C4-2B (cell line): Measurements from ENCODE around the gene RALB.

Source experiments
- ZFX ChIP-seq: fragments of 450-650 bp; IDR thresholded peaks from 2 replicates; pipeline ENCODE4 v1.6.1; 2017
- TF ChIP-seq, protein P1 (sequence below): fragments of 450-650 bp; conservative IDR thresholded peaks from 2 replicates; pipeline ENCODE4 v1.5.1; 2017; ENCODE audit warnings: mild to moderate bottlenecking

GRCh38 chr2:120255071-120255470, 2.4 kb downstream of the RALB start:
- TF ChIP-seq, protein P1, sequence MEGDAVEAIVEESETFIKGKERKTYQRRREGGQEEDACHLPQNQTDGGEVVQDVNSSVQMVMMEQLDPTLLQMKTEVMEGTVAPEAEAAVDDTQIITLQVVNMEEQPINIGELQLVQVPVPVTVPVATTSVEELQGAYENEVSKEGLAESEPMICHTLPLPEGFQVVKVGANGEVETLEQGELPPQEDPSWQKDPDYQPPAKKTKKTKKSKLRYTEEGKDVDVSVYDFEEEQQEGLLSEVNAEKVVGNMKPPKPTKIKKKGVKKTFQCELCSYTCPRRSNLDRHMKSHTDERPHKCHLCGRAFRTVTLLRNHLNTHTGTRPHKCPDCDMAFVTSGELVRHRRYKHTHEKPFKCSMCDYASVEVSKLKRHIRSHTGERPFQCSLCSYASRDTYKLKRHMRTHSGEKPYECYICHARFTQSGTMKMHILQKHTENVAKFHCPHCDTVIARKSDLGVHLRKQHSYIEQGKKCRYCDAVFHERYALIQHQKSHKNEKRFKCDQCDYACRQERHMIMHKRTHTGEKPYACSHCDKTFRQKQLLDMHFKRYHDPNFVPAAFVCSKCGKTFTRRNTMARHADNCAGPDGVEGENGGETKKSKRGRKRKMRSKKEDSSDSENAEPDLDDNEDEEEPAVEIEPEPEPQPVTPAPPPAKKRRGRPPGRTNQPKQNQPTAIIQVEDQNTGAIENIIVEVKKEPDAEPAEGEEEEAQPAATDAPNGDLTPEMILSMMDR = no peak
- TF ChIP-seq ZFX = no peak
